Right lobe of liver (tissue), 4 donors: ENCODE measurements around the gene IP6K3.

ENCODE experiments used
- CTCF ChIP-seq, 4 donors: fragments of 200-600 bp in 3 of 4; fragments of 450-650 bp in 1 of 4; IDR thresholded peaks; one replicate each; pipeline versions ENCODE4 v1.5.1 to v1.8.0; 2016 to 2022; ENCODE audit warnings: antibody characterized with exemption in 4 of 4, mild to moderate bottlenecking in 2 of 4
- POLR2A ChIP-seq: fragments of 450-650 bp; IDR thresholded peaks from one replicate; pipeline ENCODE4 v1.6.1; 2017; ENCODE audit warnings: antibody characterized with exemption, mild to moderate bottlenecking
- donor health status: DM: no; HTN: no; CAD: no.
- donor health status: DM: no; HTN: no; CAD: no.
- donor health status: DM: no; HTN: yes; CAD: no.

DNA sequence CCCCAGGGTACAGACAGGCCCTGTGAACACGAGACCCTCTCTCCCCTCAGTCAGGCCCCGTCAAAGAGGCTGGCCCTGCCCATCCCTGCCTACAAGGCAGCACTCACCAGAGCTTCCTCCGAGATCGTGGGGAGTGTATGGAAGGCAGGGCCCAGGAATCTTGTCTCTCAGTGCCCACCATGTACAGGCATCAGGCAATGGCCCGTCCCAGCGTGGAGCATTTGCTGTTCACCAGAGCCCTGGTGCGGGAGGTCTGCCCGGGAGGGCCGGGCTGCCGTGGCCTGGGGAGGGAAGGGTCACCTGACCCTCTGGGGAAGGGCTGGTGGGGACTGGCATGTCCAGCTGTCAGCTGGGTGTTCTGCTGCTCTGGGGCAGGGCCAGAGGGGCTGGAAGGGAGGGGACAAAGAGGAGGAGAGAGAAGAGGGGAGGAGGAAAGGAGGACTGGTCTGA is at the start of gene IP6K3:
- TF ChIP-seq POLR2A (peak; percentile 89), CTCF (IDR thresholded peaks at IDR 0.05) (no peak)
